NCI-H2107 treated with DMSO at 0.1 percent for 48 hours (cell line): ENCODE data around the gene EXD3.
"Not testable (repeated sequence)": the region's sequence is repeated elsewhere in the genome, so short reads cannot be mapped to it uniquely, and the experiment has no call there.

Experiments used
- DNase-seq: peaks from one replicate; lab custom pipeline; 2025; ENCODE audit not compliant: unreplicated experiment; lab: John Stamatoyannopoulos, UW

EXD3 gene

GRCh38 chr9:137411645-137412380 is 11.1 kb downstream of the EXD3 start:
- DNase-seq: no peak

GRCh38 chr9:137411260-137411644 is 11.7 kb downstream of the EXD3 start:
- DNase-seq: no peak

DNA sequence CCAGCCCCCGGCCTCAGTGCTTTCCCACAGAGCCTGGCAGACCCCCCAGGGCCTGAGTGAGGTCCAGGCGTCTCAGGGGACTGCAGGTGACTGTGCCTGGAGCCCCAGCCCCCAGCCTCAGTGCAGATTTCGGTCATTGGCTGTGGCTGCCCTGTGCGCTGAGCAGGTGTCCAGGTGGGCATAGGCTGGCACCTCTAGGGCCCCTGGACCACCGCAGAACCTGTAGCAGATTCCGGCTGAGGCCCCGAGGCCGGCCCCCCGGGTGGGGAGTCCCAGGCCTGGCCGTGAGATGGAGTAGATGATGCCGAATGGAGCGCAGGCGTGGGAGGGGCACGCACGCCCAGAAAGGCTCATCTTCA is 12.1 kb downstream of the EXD3 start:
- DNase-seq: no peak

GRCh38 chr9:137410236-137410890 is 12.6 kb downstream of the EXD3 start:
- not testable (repeated sequence) for DNase-seq

DNA sequence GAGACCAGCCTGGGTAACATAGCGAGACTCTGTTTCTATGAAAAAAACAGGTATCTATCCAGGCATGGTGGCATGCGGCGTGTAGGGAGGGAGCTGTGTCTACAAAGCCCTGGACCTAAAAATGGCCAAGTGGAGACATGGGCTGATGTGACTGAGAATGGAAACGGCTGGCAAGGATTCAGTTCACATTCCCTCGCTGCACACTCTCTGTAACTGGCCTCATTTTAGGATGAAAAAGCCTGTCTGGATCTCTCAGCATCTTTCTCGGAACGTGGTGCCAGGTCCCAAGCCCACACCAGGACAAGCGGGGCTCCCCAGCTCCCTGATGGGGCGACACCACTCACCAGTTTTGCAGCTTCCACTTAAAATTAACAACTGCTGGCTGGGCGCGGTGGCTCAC is 13.4 kb downstream of the EXD3 start:
- no peak for DNase-seq

DNA sequence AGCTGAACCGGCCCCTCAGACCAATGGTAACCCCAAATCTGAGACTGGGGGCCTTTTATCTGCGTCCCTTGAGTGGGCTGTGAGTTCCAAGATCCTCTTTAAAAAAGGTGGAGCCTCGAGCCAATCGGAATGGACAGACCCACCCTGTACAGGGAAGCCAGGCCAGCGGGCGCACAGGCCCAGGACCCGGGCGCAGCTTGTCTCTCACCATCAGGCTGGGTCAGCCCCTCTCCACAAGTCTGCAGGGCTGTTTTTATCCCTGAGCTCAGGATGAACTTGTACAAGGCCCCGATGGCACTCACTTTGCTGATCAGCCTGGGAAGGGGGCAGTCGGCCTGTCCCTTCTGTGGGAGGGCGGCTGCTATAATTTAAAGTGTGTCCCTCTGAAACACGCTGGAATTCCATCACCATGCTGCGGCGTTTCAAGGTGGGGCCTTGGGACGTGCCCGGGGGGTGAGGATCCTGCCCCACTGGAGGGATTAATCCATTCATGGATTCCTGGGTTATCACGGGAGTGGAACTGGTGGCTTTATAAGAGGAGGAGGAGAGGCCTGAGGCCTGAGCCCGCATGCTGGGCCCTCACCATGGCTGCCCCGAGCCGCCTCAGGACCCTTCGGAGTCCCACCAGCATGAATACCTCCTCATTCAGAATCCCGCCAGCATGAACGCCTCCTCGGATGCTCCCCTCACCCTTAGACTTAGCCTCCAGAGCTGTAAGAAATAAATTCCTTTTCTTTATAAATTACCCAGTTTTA is 14.1 kb downstream of the EXD3 start:
- no peak for DNase-seq

DNA sequence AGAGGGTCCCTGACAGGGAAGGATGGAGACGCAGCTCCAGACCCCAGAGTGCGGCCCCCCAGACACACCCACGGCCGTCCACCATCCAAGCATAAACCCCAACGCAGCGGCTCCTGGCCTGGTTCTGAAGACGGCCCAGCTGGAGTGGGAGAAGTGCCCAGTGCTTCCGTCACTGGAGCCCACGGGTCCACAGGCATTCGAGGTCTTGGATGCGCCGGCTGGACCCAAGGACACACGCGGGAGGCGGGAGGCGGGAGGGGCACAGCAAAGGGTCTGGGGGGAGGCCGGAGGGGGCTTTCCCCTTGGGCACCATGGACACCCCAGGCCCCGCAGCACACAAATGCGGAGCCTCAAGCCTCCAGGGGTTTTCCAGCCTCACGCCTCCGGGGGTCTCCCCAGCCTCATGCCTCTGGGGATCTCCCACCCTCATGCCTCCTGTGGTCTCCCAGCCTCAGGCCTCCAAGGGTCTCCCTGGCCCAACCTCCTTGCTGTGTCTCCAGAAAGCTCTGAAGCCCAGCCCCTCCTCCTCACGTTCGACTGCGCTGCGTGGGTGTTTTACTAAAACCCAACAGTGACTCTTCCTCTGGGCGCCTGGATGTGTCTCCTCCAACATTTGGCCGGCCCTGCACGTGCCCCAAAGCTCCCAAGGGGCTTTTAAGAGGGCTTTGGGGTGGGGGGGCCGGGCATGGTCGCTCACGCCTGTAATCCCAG is 15.2 kb downstream of the EXD3 start:
- DNase-seq: no peak

- DNase-seq: no peak
Observed at GRCh38 chr9:137406876-137407589, 15.9 kb downstream of the EXD3 start.

GRCh38 chr9:137406085-137406760 is 16.7 kb downstream of the EXD3 start:
- DNase-seq: no peak

GRCh38 chr9:137405677-137406081 is 17.3 kb downstream of the EXD3 start:
- no peak for DNase-seq

DNA sequence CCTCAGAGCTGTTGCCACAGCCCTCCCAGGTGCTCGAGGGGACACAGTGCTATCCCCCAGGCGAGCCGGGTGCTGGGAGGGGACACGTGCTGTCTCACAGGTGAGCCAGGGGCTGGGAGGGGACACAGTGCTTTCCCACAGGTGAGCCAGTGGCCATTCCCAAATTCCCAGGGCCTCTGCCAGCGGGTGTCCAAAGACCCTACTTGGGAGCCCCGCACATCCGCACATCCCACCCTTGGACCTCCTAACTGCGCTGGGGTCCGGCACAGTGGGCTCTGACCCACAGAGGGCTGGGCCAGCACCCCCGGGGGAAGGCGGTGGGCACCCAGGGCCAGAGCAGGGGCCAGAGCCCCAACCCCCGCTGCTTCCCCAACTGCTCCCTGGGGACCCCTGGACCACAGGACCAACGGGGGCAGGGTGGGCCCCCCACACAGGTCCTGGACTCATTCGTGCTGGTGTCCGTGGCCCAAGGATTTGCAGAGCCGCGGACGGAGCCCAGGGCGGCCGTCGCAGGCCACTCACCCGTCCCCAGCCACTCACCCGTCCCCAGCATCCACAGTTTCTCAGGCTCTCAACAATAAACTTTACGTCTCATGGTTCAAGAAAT is 17.9 kb downstream of the EXD3 start:
- DNase-seq: no peak

DNA sequence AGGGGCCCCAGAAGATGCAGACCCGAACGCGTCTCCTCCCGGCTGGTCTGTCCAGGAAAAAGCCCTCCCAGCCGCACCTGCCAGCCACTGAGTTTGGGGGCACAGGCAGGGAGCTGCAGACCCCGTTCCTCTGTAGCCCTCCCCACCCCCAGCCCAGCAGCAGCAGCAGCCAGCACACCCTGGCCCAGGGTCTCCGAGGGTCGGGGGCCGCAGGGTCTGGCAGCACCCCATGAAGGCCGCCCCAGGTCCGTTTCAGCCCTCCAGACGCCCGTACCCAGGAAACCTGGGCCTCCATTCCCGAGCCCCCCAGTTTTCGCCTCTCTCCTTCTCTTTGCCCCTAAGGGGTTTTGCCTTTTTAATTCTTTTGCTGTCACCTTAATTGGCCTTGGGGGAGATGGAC is 19.7 kb downstream of the EXD3 start:
- no peak for DNase-seq

DNA sequence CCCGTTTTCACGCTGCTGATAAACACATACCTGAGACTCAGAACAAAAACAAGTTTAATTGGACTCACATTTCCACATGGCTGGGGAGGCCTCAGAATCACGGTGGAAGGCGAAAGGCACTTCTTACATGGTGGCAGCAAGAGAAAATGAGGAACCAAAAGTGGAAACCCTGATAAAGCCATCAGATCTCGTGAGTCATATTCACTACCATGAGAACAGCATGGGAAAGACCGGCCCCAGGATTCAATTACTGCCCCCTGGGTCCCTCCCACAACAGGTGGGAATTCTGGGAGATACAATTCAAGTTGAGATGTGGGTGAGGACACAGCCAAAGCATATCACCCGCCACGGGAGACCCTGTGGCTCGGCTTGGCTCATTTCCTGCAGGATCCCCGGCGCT is 20.2 kb downstream of the EXD3 start:
- DNase-seq: no peak

- no peak for DNase-seq
Observed at GRCh38 chr9:137398561-137399468, 24.1 kb downstream of the EXD3 start.

GRCh38 chr9:137397675-137398423 is 25.1 kb downstream of the EXD3 start:
- no peak for DNase-seq

DNA sequence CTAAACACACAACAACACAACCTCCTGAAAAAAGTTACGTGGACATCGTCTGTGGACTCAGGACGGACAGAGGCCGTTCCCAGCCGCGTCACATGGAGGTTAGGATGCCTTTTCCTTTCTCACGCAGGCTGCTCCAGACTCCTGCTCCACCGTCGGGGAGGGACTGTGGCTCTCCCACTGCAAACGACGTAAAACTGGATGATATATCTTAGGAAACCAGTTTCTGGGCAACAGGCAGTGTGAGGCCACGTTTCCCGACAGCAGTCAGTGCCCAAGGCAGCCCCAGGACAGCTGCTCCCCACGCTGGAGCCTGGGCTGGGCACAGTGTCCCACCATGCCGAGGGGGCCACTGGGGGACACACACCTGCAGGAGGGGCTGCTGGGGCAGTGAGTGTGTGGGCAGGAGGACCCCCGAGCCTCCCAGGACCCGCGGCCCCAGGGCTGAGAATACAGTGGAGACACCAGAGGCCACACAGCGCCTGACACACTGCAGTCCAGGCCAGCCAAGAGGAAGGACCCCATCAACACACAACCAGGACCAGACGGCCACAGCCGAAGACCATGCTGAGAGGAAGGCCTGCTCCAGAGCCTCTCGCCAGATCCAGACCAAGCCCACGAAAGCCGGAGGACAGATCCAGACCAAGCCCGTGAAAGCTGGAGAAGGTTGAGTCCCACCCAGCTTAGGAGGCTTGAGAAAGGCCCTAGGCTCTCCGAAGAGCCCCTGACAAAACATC is 26.2 kb downstream of the EXD3 start:
- DNase-seq: no peak

GRCh38 chr9:137396227-137396626 is 26.7 kb downstream of the EXD3 start:
- DNase-seq: no peak

DNA sequence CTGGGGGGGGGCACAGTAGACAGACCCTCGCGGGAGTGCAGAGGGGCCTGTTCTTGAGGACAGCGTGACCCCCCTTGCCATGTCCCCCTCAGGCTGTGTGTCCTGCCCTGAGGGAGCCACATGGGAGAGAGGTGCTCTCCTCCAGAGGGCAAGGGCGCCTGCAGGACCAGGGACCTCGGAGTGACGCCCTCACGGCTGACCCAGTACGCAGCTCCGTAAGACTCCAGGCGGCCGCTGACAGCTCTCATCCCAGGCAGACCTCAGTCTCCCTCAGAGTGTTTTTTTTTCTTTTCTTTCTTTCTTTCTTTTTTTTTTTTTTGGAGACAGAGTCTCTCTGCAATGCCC is 27.3 kb downstream of the EXD3 start:
- DNase-seq: no peak
